Activated CD8-positive, alpha-beta memory T cell treated with anti-CD3 and anti-CD28 coated beads for 36 hours (primary cell): ENCODE data around the gene CORO1C. TPM values are rescaled to one million over a fixed set of nuclear protein-coding genes. Genes with fewer than 3 reads are reported as not detected.

Source experiments
- CTCF ChIA-PET: fragments of 350-600 bp; sonication (Branson Sonifier 250); formaldehyde crosslinking; loops from one replicate; lab custom pipeline; 2021; ENCODE audit warnings: antibody characterized with exemption; lab: Charles Lee
- POLR2A ChIA-PET: fragments of 350-600 bp; sonication (Branson Sonifier 250); formaldehyde crosslinking; loops from one replicate; lab custom pipeline; 2021; ENCODE audit warnings: antibody characterized with exemption; lab: Charles Lee
- total RNA-seq, 2 experiments: library from RNA; stranded (reverse); gene quantifications; one replicate each; pipeline ENCODE4 v1.2.3, GENCODE V29; 2021

The CORO1C gene
- total RNA-seq, 2 experiments from 2014 or later, result 71.0 to 78.7 TPM

- POLR2A ChIA-PET, result no interaction called here
These were observed 134.3 kb downstream of the CORO1C start for GRCh38 chr12:108596854-108597558.

DNA sequence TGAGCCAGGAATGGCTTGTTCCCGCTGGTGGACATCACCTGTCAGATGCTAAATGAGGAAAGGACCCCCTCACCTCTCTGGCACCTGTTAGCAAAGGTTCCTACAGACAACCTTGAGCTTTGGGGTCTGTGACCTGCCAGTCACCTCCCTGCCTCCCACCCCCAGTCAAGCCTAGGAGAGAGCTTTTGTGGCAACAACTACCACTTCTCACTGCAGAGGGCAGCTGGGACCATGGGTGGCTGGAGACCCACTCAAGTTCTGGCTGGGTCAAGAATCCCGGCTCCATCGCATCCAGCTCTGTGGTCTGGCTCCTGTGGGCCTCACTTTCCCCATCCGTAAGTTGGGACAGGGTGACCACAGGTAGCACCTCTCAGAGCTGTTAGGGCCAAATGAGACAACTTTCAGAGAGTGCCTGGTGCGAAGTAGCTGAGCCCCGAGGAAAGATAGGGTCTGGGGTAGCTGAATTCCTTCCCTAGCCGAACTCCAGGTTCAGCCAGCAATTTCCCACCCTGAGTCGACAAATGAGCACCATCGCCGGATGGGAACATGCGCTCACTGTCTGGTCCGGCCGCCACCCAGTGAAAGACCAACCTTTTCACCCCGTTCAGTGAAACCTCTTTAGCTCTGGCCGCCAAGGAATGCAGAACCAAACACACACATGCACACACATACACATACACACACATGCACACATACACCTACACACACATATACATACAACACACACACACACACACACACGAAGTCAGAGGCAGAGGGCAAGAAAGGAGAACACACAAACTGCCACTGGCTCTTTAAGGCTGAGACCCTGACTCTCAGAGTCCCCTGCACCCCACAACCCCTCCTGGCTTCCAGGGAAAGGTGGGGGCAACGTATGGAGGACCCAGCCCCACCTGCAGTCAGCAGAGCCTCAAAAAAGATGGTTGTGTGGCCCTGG is 135.3 kb downstream of the CORO1C start:
- ChIA-PET CTCF (no interaction called here), POLR2A (no interaction called here)

More at GRCh38 chr12:108596854-108597558, 134.3 kb downstream of the CORO1C start:
- CTCF ChIA-PET, result no interaction called here

Other genes with a start within 250 kb of the CORO1C start
- gene FICD, start 216.2 kb downstream of the CORO1C start, total RNA-seq, result 1 to 10 TPM; 4.1 to 4.5 TPM
- 10 to 100 TPM; 88.1 to 89.0 TPM for gene SART3, start 170.3 kb downstream of the CORO1C start, total RNA-seq
- 10 to 100 TPM; 91.4 to 92.1 TPM for gene ISCU, start 168.9 kb downstream of the CORO1C start, total RNA-seq
- gene TMEM119, start 133.4 kb downstream of the CORO1C start, total RNA-seq, result not detected
- 10 to 100 TPM; 26.8 to 28.8 TPM for gene SELPLG, start 97.6 kb downstream of the CORO1C start, total RNA-seq
- gene SSH1, start 126.1 kb upstream of the CORO1C start, total RNA-seq, result 10 to 100 TPM; 37.1 to 43.1 TPM
- gene DAO, start 148.6 kb upstream of the CORO1C start, total RNA-seq, result not detected